ENCODE measurements around the gene INTS11. TPM values are rescaled to one million over a fixed set of nuclear protein-coding genes. Genes with fewer than 3 reads are reported as not detected.

Gene INTS11
- total RNA-seq, 2 experiments from 2014 or later = 143 to 158 TPM

GRCh38 chr1:1285611-1286311 lies 38.7 kb downstream of the INTS11 start:
- ATAC-seq (ENCODE audit: low read depth) = no peak

DNA sequence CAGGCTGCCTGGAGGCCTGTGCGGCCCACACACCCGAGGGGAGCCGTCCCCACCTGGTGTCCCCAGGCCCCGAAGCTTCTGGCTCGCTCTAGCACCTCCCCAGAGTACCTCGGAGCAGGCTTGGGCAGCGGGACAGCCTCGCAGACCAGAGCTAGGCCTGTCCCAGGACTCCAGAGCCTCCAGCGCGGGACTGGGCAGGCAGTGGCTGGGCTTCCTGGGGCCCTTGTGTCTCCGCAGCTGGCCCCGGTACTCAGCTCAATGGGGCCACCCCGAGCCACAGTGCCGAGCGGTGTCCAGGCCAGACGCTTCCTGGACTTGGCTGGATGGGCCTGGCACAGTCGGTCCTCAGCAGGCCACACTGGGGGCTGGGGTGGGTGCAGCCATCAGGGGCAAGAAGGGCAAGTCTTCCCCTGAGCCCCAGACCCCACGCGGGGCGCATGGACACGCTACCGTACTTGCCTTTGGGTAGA lies 39.3 kb downstream of the INTS11 start:
- H3K4me1 Mint-ChIP-seq = peaks cover 2% of the 10 kb centered on the region

More at GRCh38 chr1:1285611-1286311, 38.7 kb downstream of the INTS11 start:
- Mint-ChIP-seq H3K36me3 (no peaks in the 10 kb centered on the region), H3K4me3 (no peak overlapping the region), H3K9me3 (no peaks in the 10 kb centered on the region), H3K4me1 (peaks cover 2% of the 10 kb centered on the region), H3K27me3 (no peaks in the 10 kb centered on the region), H3K27ac (no peak overlapping the region)
- POLR2A ChIA-PET = interaction anchor here (1.2 kb wide), 1 partner anchor 11 kb away, joined by 3 read pairs; no protein-coding TSS in a partner anchor
- peak; percentile 31 for DNase-seq

GRCh38 chr1:1284221-1285101 lies 40.0 kb downstream of the INTS11 start:
- Mint-ChIP-seq H3K9me3 (no peaks in the 10 kb centered on the region), H3K4me1 (peaks cover 2% of the 10 kb centered on the region), H3K4me3 (no peak overlapping the region), H3K27ac (no peak overlapping the region), H3K27me3 (no peaks in the 10 kb centered on the region), H3K36me3 (no peaks in the 10 kb centered on the region)
- ATAC-seq (ENCODE audit: low read depth) = no peak
- POLR2A ChIA-PET = interaction anchor here (1.2 kb wide), 1 partner anchor 10 kb away, joined by 3 read pairs; no protein-coding TSS in a partner anchor
- DNase-seq = no peak

More for the DNA sequence above, 39.3 kb downstream of the INTS11 start:
- H3K9me3 Mint-ChIP-seq = no peaks in the 10 kb centered on the region
- no peak overlapping the region for H3K4me3 Mint-ChIP-seq
- no peaks in the 10 kb centered on the region for H3K27me3 Mint-ChIP-seq
- DNase-seq (no peak), ATAC-seq (ENCODE audit: low read depth) (no peak)
- H3K27ac Mint-ChIP-seq = no peak overlapping the region
- POLR2A ChIA-PET = interaction anchor here (1.2 kb wide), 1 partner anchor 11 kb away, joined by 3 read pairs; no protein-coding TSS in a partner anchor
- H3K36me3 Mint-ChIP-seq = no peaks in the 10 kb centered on the region

- no peak for ATAC-seq (ENCODE audit: low read depth)
- no peak for DNase-seq
- POLR2A ChIA-PET = no interaction called here
- Mint-ChIP-seq H3K4me1 (peaks cover 2% of the 10 kb centered on the region), H3K27me3 (no peaks in the 10 kb centered on the region), H3K9me3 (no peaks in the 10 kb centered on the region), H3K27ac (no peak overlapping the region), H3K4me3 (no peak overlapping the region), H3K36me3 (no peaks in the 10 kb centered on the region)
Measured at GRCh38 chr1:1283821-1284220, 40.6 kb downstream of the INTS11 start.

DNA sequence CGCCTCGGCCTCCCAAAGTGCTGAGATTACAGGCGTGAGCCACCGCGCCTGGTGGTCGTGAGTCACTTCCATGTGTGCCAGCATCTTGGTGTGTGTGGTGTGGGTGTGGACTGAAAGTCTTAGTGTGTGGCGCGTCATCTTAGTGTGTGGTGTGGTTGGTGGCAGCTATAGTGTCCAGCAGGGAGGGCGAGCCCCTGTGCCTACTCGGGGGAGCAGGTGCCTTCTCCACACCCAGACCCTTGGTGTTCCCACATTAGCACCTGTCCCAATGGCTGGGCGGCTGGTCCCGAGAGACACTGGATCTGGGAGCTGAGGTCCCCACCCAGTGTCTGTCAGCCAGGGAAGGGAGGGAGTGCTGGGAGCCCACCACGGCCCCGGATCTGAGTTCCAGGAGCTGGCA lies 41.5 kb downstream of the INTS11 start:
- Mint-ChIP-seq H3K27ac (no peak overlapping the region), H3K27me3 (no peaks in the 10 kb centered on the region), H3K4me3 (no peak overlapping the region), H3K4me1 (peaks cover 2% of the 10 kb centered on the region), H3K9me3 (no peaks in the 10 kb centered on the region), H3K36me3 (no peaks in the 10 kb centered on the region)
- no peak for DNase-seq
- POLR2A ChIA-PET = no interaction called here
- ATAC-seq (ENCODE audit: low read depth) = no peak

GRCh38 chr1:1281533-1282321 lies 42.7 kb downstream of the INTS11 start:
- no peak for ATAC-seq (ENCODE audit: low read depth)
- no peak for DNase-seq
- no peaks in the 10 kb centered on the region for H3K9me3 Mint-ChIP-seq

GRCh38 chr1:1280782-1281481 lies 43.5 kb downstream of the INTS11 start:
- Mint-ChIP-seq H3K4me1 (peaks cover 2% of the 10 kb centered on the region), H3K9me3 (no peaks in the 10 kb centered on the region), H3K4me3 (no peak overlapping the region), H3K27ac (no peak overlapping the region), H3K27me3 (no peaks in the 10 kb centered on the region), H3K36me3 (no peaks in the 10 kb centered on the region)
- ATAC-seq (ENCODE audit: low read depth) = no peak
- DNase-seq = no peak
- POLR2A ChIA-PET = no interaction called here

More at GRCh38 chr1:1281533-1282321, 42.7 kb downstream of the INTS11 start:
- Mint-ChIP-seq H3K36me3 (no peaks in the 10 kb centered on the region), H3K27me3 (no peaks in the 10 kb centered on the region), H3K4me1 (peaks cover 2% of the 10 kb centered on the region), H3K27ac (no peak overlapping the region), H3K4me3 (no peak overlapping the region)
- POLR2A ChIA-PET = no interaction called here

GRCh38 chr1:1279028-1279427 lies 45.4 kb downstream of the INTS11 start:
- Mint-ChIP-seq H3K4me1 (peaks cover 6% of the 10 kb centered on the region), H3K27ac (no peak overlapping the region), H3K9me3 (no peaks in the 10 kb centered on the region), H3K36me3 (no peaks in the 10 kb centered on the region), H3K27me3 (no peaks in the 10 kb centered on the region), H3K4me3 (no peak overlapping the region)
- DNase-seq (no peak), ATAC-seq (ENCODE audit: low read depth) (no peak)
- POLR2A ChIA-PET = no interaction called here

DNA sequence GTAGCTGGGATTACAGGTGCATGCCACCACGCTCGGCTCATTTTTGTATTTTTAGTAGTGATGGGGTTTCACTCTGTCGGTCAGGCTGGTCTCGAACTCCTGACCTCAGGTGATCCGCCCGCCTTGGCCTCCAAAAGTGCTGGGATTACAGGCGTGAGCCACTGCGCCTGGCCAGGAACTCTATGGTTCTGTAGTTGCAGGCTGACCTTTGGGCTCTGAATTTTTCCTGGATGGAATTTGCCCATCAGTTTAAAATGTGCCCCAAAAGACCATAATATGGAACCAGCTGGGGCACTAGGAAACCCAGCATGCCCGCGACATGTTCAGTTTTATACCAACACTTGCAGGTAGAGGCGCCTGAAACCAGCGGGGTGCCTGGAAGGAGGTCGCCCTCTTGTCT lies 45.8 kb downstream of the INTS11 start:
- H3K4me1 Mint-ChIP-seq = peaks cover 6% of the 10 kb centered on the region
- H3K27me3 Mint-ChIP-seq = no peaks in the 10 kb centered on the region
- DNase-seq (no peak), ATAC-seq (ENCODE audit: low read depth) (no peak)
- H3K36me3 Mint-ChIP-seq = no peaks in the 10 kb centered on the region
- no peak overlapping the region for H3K27ac Mint-ChIP-seq
- no peaks in the 10 kb centered on the region for H3K9me3 Mint-ChIP-seq
- POLR2A ChIA-PET = no interaction called here
- H3K4me3 Mint-ChIP-seq = no peak overlapping the region

DNA sequence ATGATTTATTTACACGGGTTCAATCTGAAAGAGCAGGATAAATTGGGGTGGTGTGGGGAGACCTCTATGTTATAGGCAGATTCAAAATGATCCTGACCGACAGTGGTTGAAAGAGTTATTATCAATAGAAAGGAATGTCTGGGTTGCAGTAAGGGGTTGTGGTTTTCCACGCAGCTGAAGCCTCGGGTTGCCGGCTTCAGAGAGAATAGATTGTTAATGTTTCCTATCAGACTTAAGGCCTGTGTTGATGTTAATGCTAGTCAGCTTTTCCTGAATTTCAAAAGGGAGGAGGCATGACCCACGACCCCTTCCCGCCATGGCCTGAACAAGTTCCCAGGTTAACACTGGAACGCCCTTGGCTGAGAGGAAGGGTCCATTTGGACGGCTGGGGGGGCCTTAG lies 48.6 kb downstream of the INTS11 start:
- POLR2A ChIA-PET = no interaction called here
- peak overlapping the region; percentile 37 for H3K27ac Mint-ChIP-seq
- H3K36me3 Mint-ChIP-seq = peaks cover 3% of the 10 kb centered on the region
- no peaks in the 10 kb centered on the region for H3K9me3 Mint-ChIP-seq
- DNase-seq (no peak), ATAC-seq (ENCODE audit: low read depth) (no peak)
- peaks cover 16% of the 10 kb centered on the region for H3K4me1 Mint-ChIP-seq
- no peaks in the 10 kb centered on the region for H3K27me3 Mint-ChIP-seq
- H3K4me3 Mint-ChIP-seq = peak overlapping the region; percentile 11

DNA sequence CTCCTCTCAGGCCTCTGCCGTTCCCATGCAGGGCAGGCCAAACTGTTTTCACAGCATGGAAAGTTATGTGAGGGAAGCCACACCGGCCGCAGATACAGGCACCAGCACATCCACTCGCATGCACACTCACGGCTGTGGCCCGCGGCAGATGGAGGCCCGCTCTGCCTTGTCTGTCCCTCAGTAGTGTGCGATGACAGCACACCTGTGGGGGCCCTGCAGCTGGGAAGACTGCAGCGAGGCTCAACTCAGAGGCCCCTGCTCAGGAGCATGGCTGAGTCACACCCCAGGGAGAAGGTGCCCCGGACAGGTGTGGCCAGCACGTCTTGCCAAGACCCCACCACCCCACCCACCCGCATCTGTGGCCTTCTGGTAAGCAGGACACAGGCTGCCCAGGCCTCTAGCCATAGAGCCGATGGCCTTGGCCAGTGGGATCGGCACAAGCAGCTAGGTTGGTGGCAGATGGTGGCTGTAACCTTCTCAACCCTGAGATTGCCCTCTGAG lies 49.5 kb downstream of the INTS11 start:
- Mint-ChIP-seq H3K27ac (peak overlapping the region; percentile 48), H3K4me3 (peak overlapping the region; percentile 65), H3K36me3 (peaks cover 7% of the 10 kb centered on the region), H3K4me1 (peaks cover 24% of the 10 kb centered on the region), H3K9me3 (no peaks in the 10 kb centered on the region), H3K27me3 (no peaks in the 10 kb centered on the region)
- no peak for DNase-seq
- no peak for ATAC-seq (ENCODE audit: low read depth)
- POLR2A ChIA-PET = interaction anchor here (0.9 to 1.7 kb wide), 3 partner anchors 10 to 125 kb away, joined by 3 to 4 read pairs (median 4); partner anchors contain the start of gene CCNL2

DNA sequence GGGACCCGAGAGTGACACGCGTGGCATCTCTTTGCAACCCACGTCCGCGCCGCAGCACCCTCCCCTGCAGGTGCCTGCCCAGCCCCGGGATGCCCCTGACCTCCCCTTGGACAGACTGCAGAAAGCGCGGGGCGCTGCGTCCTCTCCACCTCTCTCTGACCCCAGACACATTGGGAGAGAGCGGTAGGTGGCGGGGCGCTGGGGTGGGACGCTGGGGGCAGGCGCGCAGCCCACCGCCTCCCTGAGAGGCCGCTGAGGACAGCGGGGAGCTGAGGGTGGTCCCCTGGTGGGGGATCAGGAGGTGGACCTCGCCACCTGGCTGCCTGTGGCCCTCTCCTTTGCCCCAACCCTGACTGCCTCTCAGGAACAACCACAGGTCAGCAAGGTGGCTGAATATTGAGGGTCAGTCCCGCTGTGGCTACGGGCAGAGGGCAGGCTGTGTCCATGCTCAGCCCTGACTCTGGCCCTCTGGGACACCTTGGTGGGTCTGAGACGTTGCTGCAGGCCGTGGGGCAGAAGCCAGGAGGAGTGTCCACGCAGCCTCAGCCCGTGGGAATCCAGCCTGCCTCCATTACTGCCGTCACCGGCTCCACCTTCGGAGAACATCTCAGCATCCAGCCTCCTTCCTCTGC lies 50.0 kb downstream of the INTS11 start:
- POLR2A ChIA-PET = interaction anchor here (0.7 to 1.7 kb wide), 10 partner anchors 11 to 261 kb away, joined by 3 to 6 read pairs (median 3); partner anchors contain the start of genes CCNL2 and ISG15
- Mint-ChIP-seq H3K27ac (peak overlapping the region; percentile 48), H3K9me3 (no peaks in the 10 kb centered on the region), H3K36me3 (peaks cover 7% of the 10 kb centered on the region), H3K27me3 (no peaks in the 10 kb centered on the region), H3K4me3 (peak overlapping the region; percentile 65), H3K4me1 (peaks cover 24% of the 10 kb centered on the region)
- no peak for ATAC-seq (ENCODE audit: low read depth)
- DNase-seq = no peak

Measured in activated naive CD8-positive, alpha-beta T cell treated with anti-CD3 and anti-CD28 coated beads, Interleukin-2, amount 10 ng/mL, durations not matched to agents 7 days and 5 days (primary cell).